DND-41 (cell line): ENCODE measurements around the gene CYTH3.

Source experiments
- ATAC-seq: fragments of 200-7000 bp; cut with Tn5 transposase; 3 replicates; pipeline ENCODE4 v1.9.1; 2021; ENCODE audit warnings: low read depth; ENCODE audit not compliant: insufficient read depth
- DNase-seq: peaks from one replicate; pipeline ENCODE4 v3.0.0-alpha.2; 2020
- H2AFZ ChIP-seq: 2 replicates; pipeline ENCODE4 v1.6.0; 2012; ENCODE audit warnings: low read depth, low read length
- H3K27ac ChIP-seq: 2 replicates; pipeline ENCODE4 v1.5.1; 2012; ENCODE audit warnings: low read length, inconsistent platforms
- H3K27me3 ChIP-seq: fragments of 200-600 bp; sonication (generic); 2 replicates; pipeline ENCODE4 v1.6.0; 2012; ENCODE audit warnings: low read length, mild to moderate bottlenecking, inconsistent platforms; ENCODE audit not compliant: insufficient read depth, poor library complexity
- H3K36me3 ChIP-seq: 2 replicates; pipeline ENCODE4 v1.5.1; 2012; ENCODE audit warnings: low read length, inconsistent platforms; ENCODE audit not compliant: insufficient read depth
- H3K4me1 ChIP-seq: 2 replicates; pipeline ENCODE4 v1.5.1; 2012; ENCODE audit warnings: mild to moderate bottlenecking, low read length; ENCODE audit not compliant: insufficient read depth
- H3K4me2 ChIP-seq: 2 replicates; pipeline ENCODE4 v1.6.0; 2012; ENCODE audit warnings: mild to moderate bottlenecking, moderate library complexity, low read length, inconsistent platforms; ENCODE audit not compliant: insufficient read depth
- H3K4me3 ChIP-seq, 2 experiments: fragments of 200-600 bp in 1 of 2; shearing (Covaris generic) in 1 of 2; 2 replicates each; pipeline ENCODE4 v1.5.1; 2012 to 2016; ENCODE audit warnings: inconsistent platforms in 2 of 2, low read length in 2 of 2, mild to moderate bottlenecking in 2 of 2, low read depth in 1 of 2, moderate library complexity in 1 of 2
- H3K79me2 ChIP-seq: 2 replicates; pipeline ENCODE4 v1.6.0; 2012; ENCODE audit warnings: low read length, inconsistent platforms; ENCODE audit not compliant: insufficient read depth
- H3K9ac ChIP-seq: 2 replicates; pipeline ENCODE4 v1.6.0; 2012; ENCODE audit warnings: low read depth, mild to moderate bottlenecking, inconsistent platforms, low read length, moderate library complexity
- H3K9me3 ChIP-seq: 2 replicates; pipeline ENCODE4 v1.5.1; 2012; ENCODE audit warnings: low read length, moderate library complexity, mild to moderate bottlenecking, inconsistent platforms; ENCODE audit not compliant: insufficient read depth, severe bottlenecking
- H4K20me1 ChIP-seq: 2 replicates; pipeline ENCODE4 v1.6.0; 2012; ENCODE audit warnings: low read length; ENCODE audit not compliant: insufficient read depth
- EZH2 ChIP-seq: IDR thresholded peaks from 3 replicates; pipeline ENCODE4 v1.6.1; 2012; ENCODE audit warnings: borderline replicate concordance, low read depth, mild to moderate bottlenecking, moderate library complexity, low read length, inconsistent platforms; ENCODE audit not compliant: severe bottlenecking
- TF ChIP-seq, protein P1 (sequence below): IDR thresholded peaks from 2 replicates; pipeline ENCODE4 v1.5.1; 2012; ENCODE audit warnings: borderline replicate concordance, low read length, moderate library complexity, mild to moderate bottlenecking; ENCODE audit not compliant: poor library complexity, severe bottlenecking; ENCODE audit errors: extremely low read depth

CYTH3 gene

DNA sequence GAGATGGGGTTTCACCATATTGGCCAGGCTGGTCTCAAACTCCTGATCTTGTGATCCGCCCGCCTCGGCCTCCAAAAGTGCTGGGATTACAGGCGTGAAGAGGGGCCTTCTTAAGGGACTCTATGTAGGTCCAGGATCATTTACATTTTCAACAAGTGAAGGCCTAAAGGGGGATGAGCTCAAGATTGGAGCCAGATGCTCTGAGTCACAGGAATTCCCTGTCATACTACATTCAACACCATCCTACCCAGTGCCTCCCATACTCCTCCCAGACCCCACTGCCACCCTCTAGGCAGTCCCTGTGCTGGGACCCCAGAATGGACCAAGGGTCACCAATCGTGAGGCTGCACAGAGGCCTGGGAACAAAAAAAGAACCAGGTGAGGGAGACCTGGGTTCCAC, 29.9 kb downstream of the CYTH3 start:
- Histone ChIP-seq H3K9ac (no peak overlapping the region), H3K4me1 (peaks cover 3% of the 10 kb centered on the region; the same call in 1 of the 2 replicates), H3K4me3 (no peak overlapping the region), H3K79me2 (no peaks in the 10 kb centered on the region), H4K20me1 (peaks cover 2% of the 10 kb centered on the region; the same call in 1 of the 2 replicates), H3K27me3 (no peaks in the 10 kb centered on the region), H3K27ac (no peak overlapping the region), H3K4me2 (no peak overlapping the region), H3K36me3 (no peaks in the 10 kb centered on the region), H2AFZ (no peak overlapping the region), H3K9me3 (no peaks in the 10 kb centered on the region)
- DNase-seq, result no peak
- TF ChIP-seq EZH2, result no peak
- no peak for ATAC-seq

DNA sequence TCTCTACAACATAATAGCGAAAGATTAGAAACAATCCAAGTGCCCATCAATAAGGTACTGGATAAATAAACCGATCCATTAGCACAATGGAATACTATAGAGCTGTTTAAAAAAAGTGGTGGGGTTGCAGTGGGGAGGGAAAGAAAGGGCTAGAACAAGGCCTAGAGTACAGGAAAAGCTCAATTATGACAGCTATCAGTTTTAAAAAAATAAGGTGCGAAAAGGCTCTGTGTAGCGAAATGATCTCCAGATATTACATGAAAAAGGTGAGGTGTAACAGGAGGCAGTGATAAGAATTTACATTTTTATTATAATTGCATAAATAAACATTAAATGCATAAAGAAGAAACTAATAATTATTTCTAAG, 30.8 kb downstream of the CYTH3 start:
- H3K79me2 ChIP-seq, result no peaks in the 10 kb centered on the region
- no peak for TF ChIP-seq EZH2
- TF ChIP-seq, protein P1, sequence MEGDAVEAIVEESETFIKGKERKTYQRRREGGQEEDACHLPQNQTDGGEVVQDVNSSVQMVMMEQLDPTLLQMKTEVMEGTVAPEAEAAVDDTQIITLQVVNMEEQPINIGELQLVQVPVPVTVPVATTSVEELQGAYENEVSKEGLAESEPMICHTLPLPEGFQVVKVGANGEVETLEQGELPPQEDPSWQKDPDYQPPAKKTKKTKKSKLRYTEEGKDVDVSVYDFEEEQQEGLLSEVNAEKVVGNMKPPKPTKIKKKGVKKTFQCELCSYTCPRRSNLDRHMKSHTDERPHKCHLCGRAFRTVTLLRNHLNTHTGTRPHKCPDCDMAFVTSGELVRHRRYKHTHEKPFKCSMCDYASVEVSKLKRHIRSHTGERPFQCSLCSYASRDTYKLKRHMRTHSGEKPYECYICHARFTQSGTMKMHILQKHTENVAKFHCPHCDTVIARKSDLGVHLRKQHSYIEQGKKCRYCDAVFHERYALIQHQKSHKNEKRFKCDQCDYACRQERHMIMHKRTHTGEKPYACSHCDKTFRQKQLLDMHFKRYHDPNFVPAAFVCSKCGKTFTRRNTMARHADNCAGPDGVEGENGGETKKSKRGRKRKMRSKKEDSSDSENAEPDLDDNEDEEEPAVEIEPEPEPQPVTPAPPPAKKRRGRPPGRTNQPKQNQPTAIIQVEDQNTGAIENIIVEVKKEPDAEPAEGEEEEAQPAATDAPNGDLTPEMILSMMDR, result no peak
- H3K36me3 ChIP-seq, result no peaks in the 10 kb centered on the region
- H4K20me1 ChIP-seq, result peaks cover 2% of the 10 kb centered on the region; the same call in 1 of the 2 replicates
- H3K9me3 ChIP-seq, result no peaks in the 10 kb centered on the region
- H3K4me2 ChIP-seq, result no peak overlapping the region
- H3K4me3 ChIP-seq, result no peak overlapping the region
- no peak overlapping the region for H3K9ac ChIP-seq
- H3K4me1 ChIP-seq, result peaks cover 3% of the 10 kb centered on the region; the same call in 1 of the 2 replicates
- H3K27ac ChIP-seq, result no peak overlapping the region
- ATAC-seq (no peak), DNase-seq (no peak)
- H3K27me3 ChIP-seq, result no peaks in the 10 kb centered on the region
- H2AFZ ChIP-seq, result no peak overlapping the region

DNA sequence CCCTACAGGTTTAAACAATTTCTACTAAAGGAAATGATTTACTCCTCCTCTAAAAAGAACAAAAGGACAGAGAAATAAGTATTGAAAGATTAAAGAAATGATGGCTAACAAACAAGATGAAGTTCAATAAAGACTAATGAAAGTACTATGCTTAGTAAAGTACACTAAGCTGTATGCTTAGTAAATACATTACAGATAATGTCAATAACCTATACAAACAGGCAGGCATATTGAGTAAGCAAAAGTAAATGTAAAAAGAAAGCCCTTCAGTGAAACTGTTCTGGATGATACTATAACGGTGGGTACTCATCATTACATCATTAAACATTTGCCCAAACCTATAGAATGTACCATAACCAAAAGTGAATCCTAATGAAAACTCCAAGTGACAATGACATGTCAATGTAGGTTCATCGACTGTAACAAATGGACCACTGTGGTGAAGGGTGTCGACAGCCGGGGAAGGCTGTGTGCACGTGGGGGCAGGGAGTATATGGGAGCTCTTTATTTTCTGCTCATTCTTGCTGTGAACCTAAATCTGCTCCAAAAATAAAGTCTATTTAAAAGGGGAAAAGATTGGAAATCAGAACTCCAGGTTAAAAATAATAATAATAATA, 34.0 kb downstream of the CYTH3 start:
- ATAC-seq, result no peak
- Histone ChIP-seq H3K4me1 (peaks cover 10% of the 10 kb centered on the region), H3K27ac (no peak overlapping the region), H3K9ac (no peak overlapping the region), H3K4me2 (no peak overlapping the region), H3K36me3 (no peaks in the 10 kb centered on the region), H3K27me3 (no peaks in the 10 kb centered on the region), H3K4me3 (no peak overlapping the region), H2AFZ (no peak overlapping the region), H3K79me2 (no peaks in the 10 kb centered on the region), H4K20me1 (peaks cover 11% of the 10 kb centered on the region), H3K9me3 (no peaks in the 10 kb centered on the region)
- TF ChIP-seq, protein P1, result no peak
- no peak for TF ChIP-seq EZH2
- DNase-seq, result no peak

DNA sequence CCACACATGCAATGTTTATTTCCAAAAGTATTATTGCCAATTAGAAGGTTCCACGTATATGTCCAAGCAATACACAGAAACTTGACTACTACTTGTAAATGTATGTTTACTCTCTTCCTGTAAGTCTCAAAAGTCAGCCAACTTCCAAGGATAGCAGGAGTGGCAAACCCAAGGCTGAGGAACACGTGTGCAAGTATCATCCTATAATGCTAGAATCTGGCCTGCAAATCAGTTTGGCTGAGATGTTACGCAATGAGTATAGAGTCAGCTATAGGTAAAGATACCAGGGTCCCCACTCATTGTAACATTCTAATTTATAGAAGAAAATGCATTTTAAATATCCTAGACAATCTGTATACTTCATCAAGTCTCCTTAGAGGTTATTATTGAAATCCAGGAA, 34.7 kb downstream of the CYTH3 start:
- no peak overlapping the region for H3K4me2 ChIP-seq
- H3K4me3 ChIP-seq, result no peak overlapping the region
- peaks cover 10% of the 10 kb centered on the region for H3K4me1 ChIP-seq
- no peaks in the 10 kb centered on the region for H3K9me3 ChIP-seq
- H3K79me2 ChIP-seq, result no peaks in the 10 kb centered on the region
- no peak for TF ChIP-seq EZH2
- TF ChIP-seq, protein P1, result no peak
- H4K20me1 ChIP-seq, result peaks cover 11% of the 10 kb centered on the region
- no peak for DNase-seq
- H3K9ac ChIP-seq, result no peak overlapping the region
- no peak overlapping the region for H2AFZ ChIP-seq
- no peaks in the 10 kb centered on the region for H3K36me3 ChIP-seq
- ATAC-seq, result no peak
- no peaks in the 10 kb centered on the region for H3K27me3 ChIP-seq
- H3K27ac ChIP-seq, result no peak overlapping the region
